CD4-positive, alpha-beta T cell treated with Interleukin-17A for 4 hours (primary cell): ENCODE results near the gene GAS5.
"Not testable (repeated sequence)": the region's sequence is repeated elsewhere in the genome, so short reads cannot be mapped to it uniquely, and the experiment has no call there.

Experiments used
- DNase-seq: peaks from one replicate; pipeline ENCODE4 v3.0.0-alpha.2; 2020; ENCODE audit warnings: mixed read lengths

Gene GAS5

GRCh38 chr1:173868266-173869020 is 654 bp upstream of the GAS5 start, which contains the start of gene ZBTB37:
ZBTB37 (plus strand) TSS chr1:173868380; CDS start chr1:173870226, 1,846 bp downstream.
- peak; percentile 98 for DNase-seq

- peak; percentile 21 for DNase-seq
Measured at GRCh38 chr1:173867141-173867752, 542 bp downstream of the GAS5 start.

- no peak for DNase-seq
Measured at GRCh38 chr1:173866413-173867115, 1.2 kb downstream of the GAS5 start.

- no peak for DNase-seq
Measured at GRCh38 chr1:173865468-173866164, 2.2 kb downstream of the GAS5 start.

GRCh38 chr1:173864179-173864867 is 3.5 kb downstream of the GAS5 start:
- no peak for DNase-seq

GRCh38 chr1:173863224-173864161 is 4.3 kb downstream of the GAS5 start:
- no peak for DNase-seq

- no peak for DNase-seq
Measured at GRCh38 chr1:173862769-173863223, 5.0 kb downstream of the GAS5 start.

GRCh38 chr1:173862146-173862768 is 5.5 kb downstream of the GAS5 start:
- not testable (repeated sequence) for DNase-seq

GRCh38 chr1:173861731-173862145 is 6.1 kb downstream of the GAS5 start:
- no peak for DNase-seq

GRCh38 chr1:173860065-173860464 is 7.7 kb downstream of the GAS5 start:
- no peak for DNase-seq

GRCh38 chr1:173859547-173859946 is 8.2 kb downstream of the GAS5 start:
- not testable (repeated sequence) for DNase-seq

- no peak for DNase-seq
Measured at GRCh38 chr1:173857363-173857917, 10.3 kb downstream of the GAS5 start.

- DNase-seq: no peak
Measured at GRCh38 chr1:173856903-173857302, 10.9 kb downstream of the GAS5 start.

- no peak for DNase-seq
Measured at GRCh38 chr1:173856014-173856413, 11.8 kb downstream of the GAS5 start.

- DNase-seq: no peak
Measured at GRCh38 chr1:173853074-173853473, 14.7 kb downstream of the GAS5 start.

GRCh38 chr1:173852105-173852504 is 15.7 kb downstream of the GAS5 start:
- no peak for DNase-seq

GRCh38 chr1:173832748-173833147 is 35.0 kb downstream of the GAS5 start:
- DNase-seq: no peak

- DNase-seq: no peak
Measured at GRCh38 chr1:173827611-173828010, 40.2 kb downstream of the GAS5 start.

- DNase-seq: peak; percentile 89
Measured at GRCh38 chr1:173824315-173825081, 43.3 kb downstream of the GAS5 start, which contains the start of the genes CENPL and DARS2. CENPL (minus strand) TSS chr1:173824883; CDS start chr1:173811299, 13,584 bp downstream. DARS2 (plus strand) TSS chr1:173824673; CDS start chr1:173825230, 557 bp downstream.
